Measurements from ENCODE around the gene SMYD3.

SMYD3 gene

GRCh38 chr1:246527402-246528088 lies 20.5 kb upstream of the SMYD3 start:
- no peak for TF ChIP-seq ZFX (IDR thresholded peaks at IDR 0.05)
- no peak for TF ChIP-seq CTCF (conservative IDR thresholded peaks at IDR 0.05)
- no peak overlapping the region for H3K27ac ChIP-seq

- no peak overlapping the region for H3K27ac ChIP-seq
- no peak for TF ChIP-seq ZFX (IDR thresholded peaks at IDR 0.05)
- TF ChIP-seq CTCF (conservative IDR thresholded peaks at IDR 0.05), result no peak
Measured at GRCh38 chr1:246526915-246527314, 19.8 kb upstream of the SMYD3 start.

GRCh38 chr1:246526380-246526779 lies 19.3 kb upstream of the SMYD3 start:
- no peak for TF ChIP-seq CTCF (conservative IDR thresholded peaks at IDR 0.05)
- no peak for TF ChIP-seq ZFX (IDR thresholded peaks at IDR 0.05)

GRCh38 chr1:246519514-246519913 lies 12.4 kb upstream of the SMYD3 start:
- TF ChIP-seq ZFX (IDR thresholded peaks at IDR 0.05) (no peak), CTCF (conservative IDR thresholded peaks at IDR 0.05) (no peak)
- no peak overlapping the region for H3K27ac ChIP-seq

More at GRCh38 chr1:246526380-246526779, 19.3 kb upstream of the SMYD3 start:
- H3K27ac ChIP-seq, result no peak overlapping the region

GRCh38 chr1:246518456-246519205 lies 11.6 kb upstream of the SMYD3 start:
- TF ChIP-seq CTCF (conservative IDR thresholded peaks at IDR 0.05) (no peak), ZFX (IDR thresholded peaks at IDR 0.05) (no peak)

GRCh38 chr1:246517391-246517790 lies 10.3 kb upstream of the SMYD3 start:
- no peak for TF ChIP-seq CTCF (conservative IDR thresholded peaks at IDR 0.05)
- no peak for TF ChIP-seq ZFX (IDR thresholded peaks at IDR 0.05)
- H3K27ac ChIP-seq, result no peak overlapping the region

More at GRCh38 chr1:246518456-246519205, 11.6 kb upstream of the SMYD3 start:
- H3K27ac ChIP-seq, result no peak overlapping the region

- no peak for TF ChIP-seq ZFX (IDR thresholded peaks at IDR 0.05)
- no peak for TF ChIP-seq CTCF (conservative IDR thresholded peaks at IDR 0.05)
- no peak overlapping the region for H3K27ac ChIP-seq
Measured at GRCh38 chr1:246516126-246516525, 9.0 kb upstream of the SMYD3 start.

Data from C4-2B (cell line).